ENCODE data around the gene CYP21A2. TPM values are rescaled to one million over a fixed set of nuclear protein-coding genes. Genes with fewer than 3 reads are reported as not detected.

The CYP21A2 gene
- total RNA-seq, 1 donor from 2014 or later: 1.0 TPM

DNA sequence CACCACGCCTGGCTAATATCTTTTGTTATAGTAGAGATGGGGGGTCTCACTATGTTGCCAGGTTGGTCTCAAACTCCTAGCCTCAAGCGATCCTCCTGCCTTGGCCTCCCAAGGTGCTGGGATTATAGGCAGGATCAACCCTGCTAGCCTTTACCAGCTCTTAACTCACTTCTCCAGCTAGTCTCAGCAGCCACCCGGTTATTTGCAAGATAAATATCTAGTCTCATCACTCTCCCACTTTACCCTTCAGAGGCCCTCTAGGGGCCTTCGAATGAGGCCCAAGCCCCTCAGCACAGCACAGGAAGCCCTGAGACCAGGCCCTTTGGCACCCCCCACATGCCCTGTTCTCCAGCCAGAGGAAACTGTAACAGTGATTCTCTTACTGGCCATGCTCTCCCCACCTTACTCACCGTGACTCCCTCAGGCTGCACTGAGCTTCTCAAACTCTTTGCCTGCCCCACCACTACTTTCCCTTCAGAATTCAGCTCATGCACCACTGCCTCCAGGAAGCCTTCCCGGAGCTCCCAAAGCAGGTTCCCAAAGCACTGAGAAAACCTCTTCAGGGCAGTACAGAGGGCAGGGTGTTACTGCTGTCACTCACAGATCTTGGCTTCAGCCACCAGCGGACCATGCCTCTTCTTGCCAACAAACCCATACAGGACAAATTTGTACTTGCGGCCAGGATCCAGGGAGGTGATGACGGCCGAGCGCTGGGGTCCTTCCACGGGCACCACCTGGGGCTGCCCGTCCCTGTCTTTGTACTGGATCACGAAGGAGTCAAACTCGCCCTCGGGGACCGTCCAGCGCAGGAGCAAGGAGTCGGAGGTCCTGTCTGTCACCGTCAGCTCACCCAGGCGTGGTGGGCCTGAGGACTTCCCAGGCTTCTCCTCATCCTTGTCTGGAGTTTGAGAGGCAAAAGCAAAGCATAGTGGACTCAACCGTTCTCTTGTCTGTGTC lies 45.9 kb downstream of the CYP21A2 start:
- DNase-seq: no peak

- DNase-seq: no peak
These were observed 46.6 kb downstream of the CYP21A2 start for GRCh38 chr6:32084780-32085179.

DNA sequence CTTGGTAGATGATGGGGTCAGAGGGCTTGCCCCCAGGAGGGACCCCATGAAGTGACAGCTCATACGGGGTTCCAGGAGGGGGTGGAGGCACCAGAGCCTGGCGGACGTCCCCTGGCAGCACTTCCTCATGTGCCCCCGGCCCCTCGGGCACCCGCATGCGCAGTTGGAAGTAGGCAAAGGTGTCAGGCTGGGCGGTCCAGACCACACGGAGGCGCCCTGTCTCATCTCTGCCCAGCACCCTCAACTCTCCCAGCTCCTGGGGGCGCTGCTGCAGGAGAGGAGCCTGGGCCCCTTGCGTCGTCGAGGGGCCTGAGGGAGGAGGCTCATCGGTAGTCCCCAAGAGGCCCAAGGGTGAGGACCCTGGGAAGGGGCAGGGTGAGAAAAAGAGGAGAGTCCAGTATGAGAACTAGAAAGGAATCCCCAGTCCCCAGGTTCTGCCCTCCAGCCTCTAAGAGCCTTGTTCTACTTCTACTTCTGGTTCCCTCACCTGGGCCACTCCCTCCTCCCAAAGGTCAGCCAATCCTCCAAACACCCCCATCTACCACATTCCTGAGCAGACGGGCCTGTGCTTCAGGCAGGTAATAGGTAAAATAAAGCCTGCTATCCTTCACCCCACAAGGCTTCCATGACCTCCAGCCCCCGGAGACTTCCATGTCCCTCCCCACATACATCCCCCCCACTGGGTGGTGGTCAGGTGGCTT lies 47.7 kb downstream of the CYP21A2 start:
- DNase-seq: no peak

DNA sequence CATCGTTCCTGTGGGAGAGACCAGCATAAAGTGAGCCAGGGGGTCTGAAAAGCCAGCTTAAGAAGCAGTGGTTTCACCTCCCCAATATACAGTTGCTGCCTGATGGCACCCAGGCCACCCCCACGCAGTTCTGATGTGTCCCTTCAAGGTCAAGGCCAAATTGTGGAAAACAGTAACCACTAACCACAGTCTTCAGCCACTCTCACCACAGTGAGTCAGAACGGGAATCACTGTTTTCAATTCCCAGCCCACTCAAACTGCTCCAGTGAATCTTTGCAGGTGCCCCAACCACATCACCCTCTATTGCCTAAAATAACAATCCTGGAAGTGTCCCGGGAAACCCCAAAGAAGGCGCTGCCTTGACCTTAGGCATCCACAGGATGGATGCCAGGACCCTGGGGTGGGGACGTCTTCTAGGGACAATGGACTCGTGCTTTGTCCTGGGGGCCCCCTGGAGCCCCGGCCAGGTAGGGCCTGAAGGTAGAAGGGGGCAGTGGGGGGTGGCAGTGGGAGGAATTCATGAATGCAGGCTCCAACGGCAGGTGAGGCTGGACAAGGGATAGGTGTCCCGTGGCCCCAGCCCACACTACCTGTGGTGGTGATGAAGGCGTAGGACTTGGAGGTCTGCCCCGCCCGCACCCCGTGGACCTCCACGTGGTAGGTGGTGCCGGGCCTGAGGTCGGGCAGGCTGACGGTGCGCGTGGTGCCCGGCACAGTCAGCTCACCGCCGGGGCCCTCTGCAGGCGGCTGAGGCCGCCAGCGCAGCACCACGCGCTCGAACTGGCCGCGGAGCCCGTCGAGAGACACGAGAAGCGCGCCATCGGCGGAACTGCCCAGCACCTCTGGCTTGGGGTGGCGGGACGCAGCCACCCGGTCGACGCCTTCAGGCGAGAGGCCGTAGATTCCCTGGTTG lies 48.7 kb downstream of the CYP21A2 start:
- no peak for DNase-seq

DNA sequence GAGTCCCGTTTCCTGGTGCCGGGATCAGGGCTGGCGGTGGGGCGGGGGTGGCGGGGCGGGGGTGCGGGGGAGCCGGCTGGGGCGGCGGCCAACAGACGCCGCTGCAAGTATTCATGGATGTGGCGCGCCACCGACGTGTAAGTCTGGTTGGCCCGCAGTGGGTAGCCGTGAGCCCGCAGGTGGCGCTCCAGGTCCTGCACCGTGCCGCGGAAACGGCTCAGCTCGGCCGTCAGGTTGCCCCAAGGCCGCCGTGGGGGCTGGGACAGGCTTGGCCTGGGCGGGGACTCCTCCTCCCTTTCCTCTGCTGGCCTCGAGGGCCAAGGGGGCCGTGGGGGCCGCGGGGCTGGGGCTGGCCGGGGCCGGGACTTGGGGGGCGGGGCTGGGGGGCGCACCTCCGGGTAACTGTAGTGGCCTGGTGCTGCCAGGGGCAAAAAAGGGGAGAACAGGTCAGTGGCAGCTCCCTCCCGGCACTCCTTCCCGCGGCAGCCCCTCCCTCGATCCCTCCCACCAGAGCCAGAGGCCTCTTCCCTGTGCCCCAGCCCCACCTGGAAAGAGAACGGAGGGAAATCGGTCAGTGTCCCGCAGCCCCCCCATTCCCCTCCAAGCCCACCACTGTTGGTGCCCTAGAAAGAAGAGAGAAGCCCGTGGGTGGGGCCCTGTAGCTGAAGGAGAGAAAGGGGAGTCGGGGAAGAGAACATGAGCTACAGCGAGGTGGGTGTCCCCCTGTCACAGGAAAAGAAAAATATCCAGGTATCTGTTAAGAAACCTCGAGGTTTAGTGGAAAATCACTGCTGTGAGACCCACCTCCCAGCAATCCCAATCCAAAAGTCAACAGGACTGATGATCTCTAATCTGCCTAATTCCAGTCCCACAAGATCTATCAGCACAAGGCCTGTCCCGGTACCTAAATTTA lies 49.6 kb downstream of the CYP21A2 start:
- peak; percentile 85 for DNase-seq

DNA sequence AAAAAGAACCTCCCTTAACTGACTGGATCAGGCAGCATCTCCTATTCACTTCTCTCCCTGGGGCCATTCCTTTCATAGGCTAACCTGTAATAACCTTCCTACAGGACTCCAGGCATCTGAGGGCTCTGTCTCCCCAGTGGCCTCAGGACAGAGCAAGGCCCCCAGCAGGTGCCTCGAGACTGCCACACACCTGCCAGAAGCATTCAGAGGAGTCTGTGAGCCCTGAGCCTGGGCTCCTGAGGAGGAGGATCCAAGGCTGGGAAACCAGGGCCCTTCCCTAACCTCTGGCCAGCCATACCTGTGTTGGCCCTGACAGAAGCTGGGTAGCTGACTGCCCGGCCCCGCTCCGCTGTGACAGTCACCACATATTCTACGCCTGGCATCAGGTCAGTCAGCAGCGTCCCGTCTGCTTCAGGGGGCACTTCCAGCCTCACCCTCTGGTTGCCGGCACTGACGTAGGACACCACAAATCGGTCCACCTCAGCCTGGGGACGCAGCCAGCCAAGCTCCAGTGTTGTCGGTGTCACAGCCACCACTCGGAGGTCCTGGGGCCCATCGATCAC lies 50.4 kb downstream of the CYP21A2 start:
- DNase-seq: no peak

DNA sequence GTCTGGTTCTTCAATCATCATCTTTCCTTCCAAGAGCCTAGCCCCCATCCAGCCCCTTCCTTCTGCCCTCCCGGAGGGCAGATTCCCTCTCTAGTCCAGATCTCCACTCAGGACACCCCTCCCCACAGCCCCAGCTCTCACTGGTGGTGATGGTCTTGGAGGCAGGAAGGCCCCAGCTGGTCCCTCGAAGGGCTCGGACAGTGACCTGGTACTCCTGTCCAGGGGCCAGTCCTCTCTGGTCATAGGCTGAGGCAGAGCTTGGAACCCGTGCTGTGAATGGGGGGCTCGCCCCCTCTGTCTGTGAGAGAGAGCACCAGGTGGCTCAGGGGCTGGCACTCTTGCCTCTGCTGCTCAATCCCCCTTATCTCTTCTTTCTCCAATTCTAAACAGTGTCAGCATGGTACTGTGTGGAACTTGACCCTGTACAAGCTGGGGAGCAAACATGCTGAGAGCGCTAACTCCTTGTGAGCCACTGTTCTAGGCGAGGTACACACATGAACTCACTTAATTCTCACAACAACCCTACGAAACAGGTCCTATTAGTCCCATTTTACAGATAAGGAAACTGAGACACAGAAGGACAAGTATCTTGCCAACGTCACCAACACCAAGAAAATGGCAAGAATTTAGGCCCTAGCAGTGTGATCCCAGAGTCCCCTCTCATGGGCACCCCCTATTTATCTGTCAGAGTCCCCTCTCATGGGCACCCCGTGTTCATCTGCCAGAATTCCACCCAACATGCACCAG lies 51.0 kb downstream of the CYP21A2 start:
- DNase-seq: no peak

Small RNA genes lying within 50 kb of the gene (small RNA-seq; reads per million reads assigned to genes)
- gene RNA5SP206 (ENCODE audit: low replicate concordance): not detected

Other genes starting within 250 kb of the CYP21A2 start
- gene VARS1, start 242.7 kb upstream of the CYP21A2 start, total RNA-seq: 42.5 TPM
- 20.8 TPM for gene LSM2, start 231.4 kb upstream of the CYP21A2 start, total RNA-seq
- 4.5 TPM for gene HSPA1L, start 223.1 kb upstream of the CYP21A2 start, total RNA-seq
- gene HSPA1A, start 222.9 kb upstream of the CYP21A2 start, total RNA-seq: 698 TPM
- gene HSPA1B, start 210.7 kb upstream of the CYP21A2 start, total RNA-seq: 827 TPM
- gene NEU1, start 175.6 kb upstream of the CYP21A2 start, total RNA-seq: 25.6 TPM
- 1.7 TPM for gene SLC44A4, start 159.4 kb upstream of the CYP21A2 start, total RNA-seq
- gene EHMT2, start 140.7 kb upstream of the CYP21A2 start, total RNA-seq: 37.4 TPM
- 5.7 TPM for gene ZBTB12, start 136.3 kb upstream of the CYP21A2 start, total RNA-seq
- gene C2, start 110.7 kb upstream of the CYP21A2 start, total RNA-seq: 0.51 TPM
- gene CFB, start 92.3 kb upstream of the CYP21A2 start, total RNA-seq: 7.1 TPM
- 79.7 TPM for gene NELFE, start 79.4 kb upstream of the CYP21A2 start, total RNA-seq
- 30.6 TPM for gene SKIC2, start 79.2 kb upstream of the CYP21A2 start, total RNA-seq
- gene DXO, start 66.3 kb upstream of the CYP21A2 start, total RNA-seq: 10.7 TPM
- gene C4A, start 56.4 kb upstream of the CYP21A2 start, total RNA-seq: 32.6 TPM
- 38.0 TPM for gene C4B, start 23.6 kb upstream of the CYP21A2 start, total RNA-seq
- gene TNXB, start 70.9 kb downstream of the CYP21A2 start, total RNA-seq: 214 TPM
- gene ATF6B, start 89.8 kb downstream of the CYP21A2 start, total RNA-seq: 40.8 TPM
- gene FKBPL, start 91.9 kb downstream of the CYP21A2 start, total RNA-seq: 3.3 TPM
- 1.2 TPM for gene PRRT1, start 113.5 kb downstream of the CYP21A2 start, total RNA-seq
- 37.6 TPM for gene PPT2, start 115.7 kb downstream of the CYP21A2 start, total RNA-seq
- 31.3 TPM for gene EGFL8, start 126.2 kb downstream of the CYP21A2 start, total RNA-seq
- 12.9 TPM for gene AGPAT1, start 137.7 kb downstream of the CYP21A2 start, total RNA-seq
- 63.5 TPM for gene RNF5, start 140.0 kb downstream of the CYP21A2 start, total RNA-seq
- gene AGER, start 145.8 kb downstream of the CYP21A2 start, total RNA-seq: 4.8 TPM
- 96.6 TPM for gene PBX2, start 151.8 kb downstream of the CYP21A2 start, total RNA-seq
- gene GPSM3, start 154.2 kb downstream of the CYP21A2 start, total RNA-seq: 1.5 TPM
- 10.6 TPM for gene NOTCH4, start 185.7 kb downstream of the CYP21A2 start, total RNA-seq

Measured in tongue (tissue), 3 donors.